HL-60 (cell line): ENCODE results near the gene DPP6.

Experiments used
- CTCF ChIP-seq: IDR thresholded peaks from one replicate; pipeline ENCODE4 v1.5.1; 2011; ENCODE audit warnings: low read length, control low read depth, inconsistent platforms; ENCODE audit not compliant: insufficient read depth
- GABPA ChIP-seq: IDR thresholded peaks from 2 replicates; pipeline ENCODE4 v1.6.1; 2012; ENCODE audit warnings: low read depth
- POLR2AphosphoS5 ChIP-seq: IDR thresholded peaks from 2 replicates; pipeline ENCODE4 v1.6.1; 2012; ENCODE audit warnings: low read depth
- SPI1 ChIP-seq: IDR thresholded peaks from 2 replicates; pipeline ENCODE4 v1.6.1; 2012; ENCODE audit warnings: low read depth, mild to moderate bottlenecking, borderline replicate concordance

- no peak for TF ChIP-seq POLR2AphosphoS5
- no peak for TF ChIP-seq SPI1
- no peak for TF ChIP-seq CTCF
- TF ChIP-seq GABPA, result no peak
Measured at GRCh38 chr7:154837622-154838021, 785.4 kb downstream of the DPP6 start.
